KMS-11 (cell line): Measurements from ENCODE around the gene PRKAR2A.

Experiments
- H2AFZ ChIP-seq: fragments of 200-600 bp; sonication (generic); 2 replicates; pipeline ENCODE4 v1.6.1; 2016; ENCODE audit warnings: antibody characterized with exemption, mixed run types, low read depth
- H3K27ac ChIP-seq: fragments of 200-600 bp; sonication (generic); 2 replicates; pipeline ENCODE4 v1.6.1; 2016; ENCODE audit warnings: mild to moderate bottlenecking, mixed run types
- H3K27me3 ChIP-seq: fragments of 200-600 bp; sonication (generic); 2 replicates; pipeline ENCODE4 v1.6.1; 2017; ENCODE audit warnings: mild to moderate bottlenecking, low read depth, mixed run types, moderate library complexity; ENCODE audit not compliant: insufficient read depth
- H3K36me3 ChIP-seq: fragments of 200-600 bp; sonication (generic); 2 replicates; pipeline ENCODE4 v1.6.1; 2017; ENCODE audit warnings: mild to moderate bottlenecking, mixed run types; ENCODE audit not compliant: insufficient read depth
- H3K4me1 ChIP-seq: fragments of 200-600 bp; sonication (generic); 2 replicates; pipeline ENCODE4 v1.6.1; 2016; ENCODE audit warnings: mild to moderate bottlenecking, low read depth, mixed run types; ENCODE audit not compliant: poor library complexity, severe bottlenecking
- H3K4me2 ChIP-seq: fragments of 200-600 bp; sonication (generic); 2 replicates; pipeline ENCODE4 v1.7.0; 2016; ENCODE audit warnings: mild to moderate bottlenecking, mixed run types
- H3K4me3 ChIP-seq: fragments of 200-600 bp; sonication (generic); IDR thresholded peaks from 2 replicates; pipeline ENCODE4 v1.6.1; 2017; ENCODE audit warnings: low read depth, low read length, mixed read lengths; ENCODE audit not compliant: insufficient read depth
- H3K79me2 ChIP-seq: fragments of 200-600 bp; sonication (generic); 2 replicates; pipeline ENCODE4 v1.6.1; 2016; ENCODE audit warnings: low read depth, mixed run types; ENCODE audit not compliant: insufficient read depth
- H3K9ac ChIP-seq: fragments of 200-600 bp; sonication (generic); 2 replicates; pipeline ENCODE4 v1.6.1; 2016; ENCODE audit warnings: mild to moderate bottlenecking, mixed run types
- H4K20me1 ChIP-seq: fragments of 200-600 bp; sonication (generic); 2 replicates; pipeline ENCODE4 v1.6.1; 2016; ENCODE audit warnings: mild to moderate bottlenecking, mixed run types; ENCODE audit not compliant: insufficient read depth
- CTCF ChIP-seq: fragments of 200-600 bp; sonication (generic); conservative IDR thresholded peaks from 2 replicates; pipeline ENCODE4 v1.6.1; 2017; ENCODE audit warnings: low read depth, mild to moderate bottlenecking, antibody characterized with exemption, low read length, moderate library complexity, mixed read lengths

PRKAR2A gene

GRCh38 chr3:48759071-48759470 lies 88.6 kb downstream of the PRKAR2A start:
- Histone ChIP-seq H3K79me2 (no peaks in the 10 kb centered on the region), H3K27ac (no peak overlapping the region), H3K27me3 (no peaks in the 10 kb centered on the region), H3K4me3 (no peak overlapping the region), H3K4me1 (no peaks in the 10 kb centered on the region), H3K9ac (no peak overlapping the region), H3K36me3 (no peaks in the 10 kb centered on the region), H4K20me1 (no peaks in the 10 kb centered on the region), H2AFZ (no peak overlapping the region), H3K4me2 (no peak overlapping the region)
- TF ChIP-seq CTCF: no peak

GRCh38 chr3:48756640-48757039 lies 91.0 kb downstream of the PRKAR2A start:
- no peak overlapping the region for H3K4me2 ChIP-seq
- H4K20me1 ChIP-seq: no peaks in the 10 kb centered on the region
- no peaks in the 10 kb centered on the region for H3K36me3 ChIP-seq
- H3K4me3 ChIP-seq: no peak overlapping the region
- H3K27ac ChIP-seq: no peak overlapping the region
- no peaks in the 10 kb centered on the region for H3K27me3 ChIP-seq
- no peak overlapping the region for H3K9ac ChIP-seq
- peaks cover 10% of the 10 kb centered on the region for H3K4me1 ChIP-seq
- TF ChIP-seq CTCF: no peak
- no peaks in the 10 kb centered on the region for H3K79me2 ChIP-seq
- no peak overlapping the region for H2AFZ ChIP-seq

- Histone ChIP-seq H3K27me3 (no peaks in the 10 kb centered on the region), H4K20me1 (no peaks in the 10 kb centered on the region), H3K4me1 (peaks cover 30% of the 10 kb centered on the region), H3K4me3 (no peak overlapping the region), H3K9ac (no peak overlapping the region), H3K27ac (peak overlapping the region; percentile 72), H3K36me3 (no peaks in the 10 kb centered on the region), H2AFZ (no peak overlapping the region; the same call in 1 of the 2 replicates), H3K4me2 (peak overlapping the region; percentile 60), H3K79me2 (no peaks in the 10 kb centered on the region)
- TF ChIP-seq CTCF: no peak
Measured at GRCh38 chr3:48750856-48751255, 96.8 kb downstream of the PRKAR2A start.

- H3K4me1 ChIP-seq: peaks cover 30% of the 10 kb centered on the region
- H3K27ac ChIP-seq: no peak overlapping the region
- TF ChIP-seq CTCF: no peak
- no peak overlapping the region for H2AFZ ChIP-seq
- no peak overlapping the region for H3K4me2 ChIP-seq
- H3K4me3 ChIP-seq: no peak overlapping the region
- no peaks in the 10 kb centered on the region for H3K36me3 ChIP-seq
- H3K9ac ChIP-seq: no peak overlapping the region
- H4K20me1 ChIP-seq: no peaks in the 10 kb centered on the region
- no peaks in the 10 kb centered on the region for H3K79me2 ChIP-seq
- no peaks in the 10 kb centered on the region for H3K27me3 ChIP-seq
Measured at GRCh38 chr3:48748754-48749153, 98.9 kb downstream of the PRKAR2A start.
